IPS DF 6.9 (cell line): Measurements from ENCODE around the gene AS3MT.
A peak's percentile ranks its signal among the peaks of the same experiment; 100 is the strongest.

Experiments used
- DNase-seq: peaks from one replicate; pipeline ENCODE4 v3.0.0-alpha.2; 2013; ENCODE audit warnings: low read depth, low spot score
- H3K27ac ChIP-seq: one replicate; pipeline ENCODE4 v1.5.1; 2013; ENCODE audit warnings: low read length, control low read depth
- H3K27me3 ChIP-seq: 2 replicates; pipeline ENCODE4 v1.6.1; 2013; ENCODE audit warnings: mild to moderate bottlenecking, low read length; ENCODE audit not compliant: control insufficient read depth, insufficient read depth
- H3K36me3 ChIP-seq: 2 replicates; pipeline ENCODE4 v1.6.1; 2013; ENCODE audit warnings: low read length; ENCODE audit not compliant: control insufficient read depth, insufficient read depth
- H3K4me1 ChIP-seq: 2 replicates; pipeline ENCODE4 v1.6.1; 2013; ENCODE audit warnings: low read length; ENCODE audit not compliant: control insufficient read depth, insufficient read depth
- H3K4me3 ChIP-seq: 2 replicates; pipeline ENCODE4 v1.5.1; 2013; ENCODE audit warnings: mild to moderate bottlenecking, low read length
- H3K9me3 ChIP-seq: 2 replicates; pipeline ENCODE4 v1.6.1; 2013; ENCODE audit warnings: low read length, inconsistent platforms; ENCODE audit not compliant: control insufficient read depth, insufficient read depth
- WGBS: extraction: QIAGEN DNeasy Blood & Tissue Kit; methylation state at CpG from one replicate; pipeline ENCODE4 v1.1.7; 2013; ENCODE audit warnings: mixed read lengths, missing lambda C conversion rate; ENCODE audit not compliant: insufficient read length, insufficient coverage; 5-methylcytosine and 5-hydroxymethylcytosine counted together

The AS3MT gene

DNA sequence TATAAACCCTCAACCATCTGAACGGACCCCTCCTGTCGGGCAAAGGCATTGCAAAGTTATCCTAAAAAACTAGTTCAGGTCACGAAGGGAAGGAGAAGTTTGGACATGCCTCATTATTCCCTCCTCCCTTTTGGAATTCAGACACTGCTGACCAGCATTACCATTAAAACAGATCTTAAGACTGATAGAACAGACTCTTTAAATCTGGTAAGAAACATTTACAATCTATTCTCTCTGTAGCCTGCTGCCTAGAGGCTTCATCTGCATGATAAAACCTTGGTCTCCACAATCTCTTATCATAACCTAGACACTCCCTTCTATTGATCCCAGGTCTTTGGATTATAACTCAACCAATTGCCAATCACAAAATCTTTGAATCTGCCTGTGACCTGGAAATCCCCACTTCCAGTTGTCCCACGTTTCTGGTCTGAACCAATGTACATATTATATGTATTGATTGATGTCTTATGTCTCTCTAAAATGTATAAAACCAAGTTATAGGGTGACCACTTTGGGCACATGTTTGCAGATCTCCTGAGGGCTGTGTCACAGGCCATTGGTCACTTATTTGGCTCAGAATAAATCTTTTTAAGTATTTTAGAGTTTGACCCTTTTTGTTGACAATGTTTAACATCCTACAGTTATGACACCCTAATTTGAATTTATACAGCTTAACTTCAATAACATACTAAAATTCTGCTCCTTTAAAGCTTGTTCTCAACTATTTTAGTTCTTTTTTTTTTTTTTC lies 25.4 kb downstream of the AS3MT start:
- Histone ChIP-seq H3K27ac (no peak overlapping the region), H3K27me3 (no peaks in the 10 kb centered on the region), H3K4me1 (no peaks in the 10 kb centered on the region), H3K4me3 (no peak overlapping the region), H3K36me3 (peaks cover 3% of the 10 kb centered on the region; the same call in 1 of the 2 replicates), H3K9me3 (no peaks in the 10 kb centered on the region)
- DNase-seq, result no peak
- whole genome bisulfite sequencing, result no CpG with 5 or more reads among the region's 4 CpGs

DNA sequence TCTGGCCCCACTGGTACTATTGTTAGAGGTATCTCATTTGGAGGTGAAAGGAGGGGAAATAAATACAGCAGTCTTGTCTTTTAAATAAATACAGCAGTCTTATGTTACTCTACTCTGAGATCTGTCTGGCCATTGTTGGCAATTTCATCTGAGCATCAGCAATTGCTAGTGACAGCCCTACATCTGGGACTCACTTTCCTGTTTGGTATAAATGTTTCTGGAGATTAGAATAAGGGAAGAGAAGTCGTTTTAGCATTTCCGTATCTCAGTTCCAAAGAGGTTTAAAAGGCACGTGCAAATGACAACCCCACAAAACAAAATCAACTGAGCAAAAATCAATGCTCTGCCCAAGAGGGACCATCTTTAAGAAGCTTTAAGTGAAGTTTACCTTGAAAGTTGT lies 30.7 kb downstream of the AS3MT start:
- no peaks in the 10 kb centered on the region for H3K4me1 ChIP-seq
- DNase-seq, result no peak
- H3K27me3 ChIP-seq, result no peaks in the 10 kb centered on the region
- H3K4me3 ChIP-seq, result no peak overlapping the region
- no peaks in the 10 kb centered on the region for H3K9me3 ChIP-seq
- no CpG with 5 or more reads among the region's 3 CpGs for WGBS
- no peaks in the 10 kb centered on the region for H3K36me3 ChIP-seq
- H3K27ac ChIP-seq, result no peak overlapping the region

DNA sequence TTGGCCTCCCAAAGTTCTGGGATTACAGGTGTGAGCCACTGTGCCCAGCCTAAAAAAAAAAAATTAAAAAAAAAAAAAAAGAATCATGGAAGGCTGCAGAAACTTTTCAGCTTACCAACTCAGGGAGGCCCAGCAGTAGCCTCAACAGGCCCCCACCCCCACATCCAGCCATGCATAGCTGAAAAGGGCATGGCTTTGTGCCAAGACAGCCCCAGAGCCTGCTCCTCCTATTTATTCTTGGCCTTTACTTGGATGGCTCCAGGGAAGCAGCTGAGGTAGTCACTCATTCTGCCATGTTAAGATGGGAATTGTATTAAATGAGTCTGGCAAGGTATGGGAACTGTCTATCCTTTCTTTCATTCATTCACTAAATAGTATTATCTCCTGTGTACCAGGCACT lies 35.1 kb downstream of the AS3MT start:
- no peaks in the 10 kb centered on the region for H3K27me3 ChIP-seq
- no peaks in the 10 kb centered on the region for H3K36me3 ChIP-seq
- no peaks in the 10 kb centered on the region for H3K9me3 ChIP-seq
- no peak overlapping the region for H3K4me3 ChIP-seq
- DNase-seq, result no peak
- H3K27ac ChIP-seq, result no peak overlapping the region
- no peaks in the 10 kb centered on the region for H3K4me1 ChIP-seq

DNA sequence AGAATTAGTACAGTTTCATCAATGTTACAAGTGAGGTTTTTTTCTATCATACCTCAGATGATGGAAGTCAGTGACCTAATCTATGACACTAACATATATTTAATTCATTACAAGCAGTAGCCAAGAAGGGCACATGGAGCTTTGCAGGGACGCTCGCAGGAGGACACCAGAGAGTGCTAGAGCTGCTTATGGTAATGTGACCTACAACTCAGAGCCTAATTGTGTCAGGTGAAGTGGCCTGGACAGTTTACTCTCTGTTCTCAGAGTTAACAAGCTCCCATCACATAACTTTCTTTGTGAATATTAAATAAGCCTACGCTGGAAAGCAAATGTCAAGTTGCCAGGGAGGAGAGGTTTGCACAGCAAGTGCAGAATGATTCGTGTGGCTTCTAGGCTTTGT lies 37.2 kb downstream of the AS3MT start:
- Histone ChIP-seq H3K4me1 (no peaks in the 10 kb centered on the region), H3K9me3 (no peaks in the 10 kb centered on the region), H3K36me3 (no peaks in the 10 kb centered on the region), H3K4me3 (no peak overlapping the region), H3K27ac (no peak overlapping the region), H3K27me3 (no peaks in the 10 kb centered on the region)
- DNase-seq, result no peak
- WGBS, result no CpG with 5 or more reads among the region's 4 CpGs

DNA sequence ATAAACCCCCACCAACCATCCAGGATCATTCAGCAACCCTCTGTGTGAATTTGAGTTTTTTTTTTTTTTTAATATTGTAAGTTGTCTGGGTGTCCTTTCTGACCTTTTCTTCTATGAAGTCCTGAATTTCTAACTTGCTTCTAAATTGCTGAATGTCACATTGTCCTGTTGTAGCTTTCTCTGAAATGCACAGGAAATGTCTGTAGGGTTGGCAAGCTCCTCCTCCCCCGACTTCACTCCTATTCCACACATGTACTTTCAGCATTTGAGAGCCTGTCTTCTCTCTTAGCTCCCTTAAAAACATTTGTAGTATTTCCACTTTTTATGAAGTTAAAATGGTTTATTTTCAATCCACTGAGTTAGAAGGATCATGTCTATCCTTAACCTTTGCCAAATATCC lies 45.5 kb downstream of the AS3MT start:
- H3K4me1 ChIP-seq, result peaks cover 7% of the 10 kb centered on the region
- no peak for DNase-seq
- H3K27ac ChIP-seq, result no peak overlapping the region
- H3K9me3 ChIP-seq, result no peaks in the 10 kb centered on the region
- peaks cover 2% of the 10 kb centered on the region; the same call in 1 of the 2 replicates for H3K36me3 ChIP-seq
- peaks cover 8% of the 10 kb centered on the region; the same call in 1 of the 2 replicates for H3K27me3 ChIP-seq
- no peak overlapping the region for H3K4me3 ChIP-seq
- WGBS, result no CpG with 5 or more reads among the region's 1 CpG

DNA sequence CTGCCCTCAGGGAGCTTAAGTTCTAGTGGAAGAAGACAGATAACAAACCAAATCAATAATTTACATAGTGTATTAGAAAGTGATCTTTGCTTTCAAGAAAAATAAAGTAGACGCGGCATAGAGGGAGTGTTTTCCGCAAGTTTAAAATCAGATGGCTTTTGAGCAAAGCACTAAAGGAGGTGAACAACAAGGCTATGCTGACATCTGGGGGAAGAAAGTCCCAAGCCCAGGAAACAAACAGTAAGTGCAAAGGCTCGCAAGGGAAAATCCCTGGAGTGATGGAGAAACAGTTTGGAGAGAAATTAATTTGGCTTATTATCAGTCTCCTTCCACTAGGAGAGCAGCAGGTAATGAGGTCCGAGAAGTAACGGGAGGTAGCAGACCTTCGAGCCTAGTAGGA lies 46.9 kb downstream of the AS3MT start:
- H3K4me1 ChIP-seq, result peaks cover 7% of the 10 kb centered on the region
- no peaks in the 10 kb centered on the region for H3K9me3 ChIP-seq
- peaks cover 2% of the 10 kb centered on the region; the same call in 1 of the 2 replicates for H3K36me3 ChIP-seq
- no peak overlapping the region for H3K4me3 ChIP-seq
- no peak overlapping the region for H3K27ac ChIP-seq
- no peak for DNase-seq
- peaks cover 9% of the 10 kb centered on the region; the same call in 1 of the 2 replicates for H3K27me3 ChIP-seq
- WGBS, result no CpG with 5 or more reads among the region's 7 CpGs

DNA sequence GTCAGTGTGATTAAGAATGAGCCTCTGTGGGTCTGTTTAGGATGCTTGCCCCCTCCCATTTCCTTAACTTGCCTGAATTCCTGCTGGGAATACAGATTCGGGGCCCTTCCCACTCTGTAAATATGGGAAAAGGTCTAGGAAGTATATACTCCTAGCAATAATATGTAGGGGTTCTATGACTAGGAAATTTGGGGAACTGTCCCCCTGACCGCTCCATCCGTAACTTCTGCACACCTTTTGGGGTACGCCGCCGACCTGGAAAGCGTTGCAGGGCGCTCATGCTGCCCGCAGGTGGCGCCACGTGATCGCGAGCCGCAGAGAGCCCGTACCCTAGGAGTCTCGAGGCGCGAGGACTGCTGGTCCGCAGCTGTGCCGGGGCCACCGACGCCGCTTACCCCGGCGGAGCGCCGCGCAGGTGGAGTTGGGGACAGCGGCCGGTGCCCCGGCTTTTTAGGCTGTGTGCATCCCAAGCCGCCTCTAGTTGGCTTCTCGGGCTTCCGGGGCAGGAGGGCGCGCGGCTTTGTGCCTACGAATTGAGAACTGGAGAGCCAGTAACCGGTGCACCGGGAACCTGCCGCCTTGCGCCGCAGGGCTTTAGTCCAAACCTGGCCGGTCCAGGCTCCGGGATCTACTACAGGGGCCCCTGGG lies 48.2 kb downstream of the AS3MT start:
- Histone ChIP-seq H3K27ac (no peak overlapping the region), H3K27me3 (peaks cover 9% of the 10 kb centered on the region; the same call in 1 of the 2 replicates), H3K9me3 (no peaks in the 10 kb centered on the region), H3K4me1 (peaks cover 7% of the 10 kb centered on the region), H3K36me3 (peaks cover 2% of the 10 kb centered on the region; the same call in 1 of the 2 replicates), H3K4me3 (peak overlapping the region; percentile 46; the same call in 1 of the 2 replicates)
- no CpG with 5 or more reads among the region's 45 CpGs for WGBS
- no peak for DNase-seq

DNA sequence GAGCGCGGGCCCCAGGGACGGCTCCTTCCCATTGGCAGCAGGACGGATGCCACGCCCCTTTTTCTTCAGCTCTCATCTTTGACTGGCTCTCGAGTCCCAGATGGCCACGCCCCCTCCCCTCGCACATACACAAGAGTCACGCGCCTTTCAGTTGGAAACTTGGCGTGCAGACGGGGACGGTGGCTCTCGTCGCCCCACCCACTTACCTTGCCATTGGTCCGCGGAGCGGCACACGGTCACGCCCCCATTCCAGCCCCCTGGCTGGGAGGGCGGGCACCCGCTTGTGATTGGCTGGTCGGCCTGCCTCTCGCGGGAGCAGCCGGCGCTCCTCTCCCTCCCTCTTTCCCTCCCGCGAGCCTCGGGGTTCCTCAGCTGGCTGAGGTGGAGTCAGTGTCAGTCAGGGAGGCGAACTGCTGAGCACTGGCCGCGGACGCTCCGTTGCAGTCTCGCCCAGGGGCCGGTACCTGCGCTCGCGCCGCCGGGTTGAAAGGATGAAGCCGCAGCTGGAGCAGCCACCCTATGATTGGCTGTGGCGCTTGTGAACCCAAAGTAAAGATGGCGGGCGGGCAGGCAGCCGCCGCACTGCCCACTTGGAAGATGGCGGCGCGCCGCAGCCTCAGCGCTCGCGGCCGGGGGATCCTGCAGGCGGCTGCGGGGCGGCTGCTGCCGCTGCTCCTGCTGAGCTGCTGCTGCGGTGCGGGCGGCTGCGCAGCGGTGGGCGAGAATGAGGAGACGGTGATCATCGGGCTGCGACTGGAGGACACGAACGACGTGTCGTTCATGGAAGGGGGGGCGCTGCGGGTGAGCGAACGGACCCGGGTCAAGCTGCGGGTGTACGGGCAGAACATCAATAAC lies 48.9 kb downstream of the AS3MT start, which contains the start of gene CNNM2:
TSS of gene CNNM2 (plus strand) at position 333 of the 855 bp plus-strand sequence. CDS start at position 520, 187 bp downstream.
- no CpG with 5 or more reads among the region's 80 CpGs for WGBS
- Histone ChIP-seq H3K27ac (no peak within 1 kb of the TSS), H3K4me3 (peak within 1 kb of the TSS; percentile 94)

DNA sequence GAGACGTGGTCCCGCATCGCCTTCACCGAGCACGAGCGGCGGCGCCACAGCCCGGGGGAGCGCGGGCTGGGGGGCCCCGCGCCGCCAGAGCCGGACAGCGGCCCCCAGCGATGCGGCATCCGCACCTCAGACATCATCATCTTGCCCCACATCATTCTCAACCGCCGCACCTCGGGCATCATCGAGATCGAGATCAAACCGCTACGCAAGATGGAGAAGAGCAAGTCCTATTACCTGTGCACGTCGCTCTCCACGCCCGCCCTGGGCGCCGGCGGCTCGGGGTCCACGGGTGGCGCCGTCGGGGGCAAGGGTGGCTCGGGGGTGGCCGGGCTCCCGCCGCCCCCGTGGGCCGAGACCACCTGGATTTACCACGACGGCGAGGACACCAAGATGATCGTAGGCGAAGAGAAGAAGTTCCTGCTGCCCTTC lies 49.6 kb downstream of the AS3MT start:
- Histone ChIP-seq H3K4me3 (peak overlapping the region; percentile 94), H3K36me3 (peaks cover 2% of the 10 kb centered on the region; the same call in 1 of the 2 replicates), H3K27me3 (peaks cover 9% of the 10 kb centered on the region; the same call in 1 of the 2 replicates), H3K27ac (no peak overlapping the region), H3K4me1 (peaks cover 7% of the 10 kb centered on the region), H3K9me3 (no peaks in the 10 kb centered on the region)
- no peak for DNase-seq
- WGBS, result no CpG with 5 or more reads among the region's 49 CpGs

More for the DNA sequence above, 48.9 kb downstream of the AS3MT start, which contains the start of gene CNNM2:
- Histone ChIP-seq H3K9me3 (no peaks in the 10 kb centered on the region), H3K36me3 (peaks cover 2% of the 10 kb centered on the region; the same call in 1 of the 2 replicates), H3K27me3 (peaks cover 9% of the 10 kb centered on the region; the same call in 1 of the 2 replicates), H3K4me1 (peaks cover 7% of the 10 kb centered on the region)
- peak; percentile 99 for DNase-seq
